ENCODE data around the gene MRPL40. TPM values are rescaled to one million over a fixed set of nuclear protein-coding genes. Genes with fewer than 3 reads are reported as not detected.

MRPL40 gene
- total and polyA plus RNA-seq, 2 donors (not counting 3 experiments of a cell fraction or from before 2014, with no cell fraction given), result 17.5 to 27.4 TPM

- Histone ChIP-seq H3K4me2 (ENCODE audit: insufficient read depth, low read length) (no peak overlapping the region), H3K4me3 (replicated peaks in 1 of 3; ENCODE audit: insufficient read depth in 1 of 3, low read depth in 1 of 3, low read length in 3 of 3) (no peak overlapping the region), H3K9ac (replicated peaks; ENCODE audit: extremely low read depth, insufficient read depth, low read length) (no peak overlapping the region), H4K20me1 (replicated peaks; ENCODE audit: control insufficient read depth, extremely low read depth, insufficient read depth, low read length) (peaks cover 2% of the 10 kb centered on the region), H3K27ac (ENCODE audit: insufficient read depth, low read depth, low read length) (no peak overlapping the region), H3K79me2 (ENCODE audit: control insufficient read depth, insufficient read depth, low read length) (peaks cover 39% of the 10 kb centered on the region), H3K36me3 (ENCODE audit: control insufficient read depth in 2 of 2, extremely low read depth in 1 of 2, insufficient read depth in 2 of 2, low read length in 2 of 2) (peaks cover 46 to 60% of the 10 kb centered on the region in 2 experiments), H3K27me3 (ENCODE audit: control insufficient read depth in 2 of 2, insufficient read depth in 2 of 2, low read length in 2 of 2) (no peaks in the 10 kb centered on the region), H3K9me1 (replicated peaks; ENCODE audit: control insufficient read depth, extremely low read depth, insufficient read depth, low read length) (no peaks in the 10 kb centered on the region), H3K4me1 (ENCODE audit: control insufficient read depth, extremely low read depth, insufficient read depth, low read length) (peaks cover 1% of the 10 kb centered on the region), H3K9me3 (replicated peaks; ENCODE audit: control insufficient read depth, insufficient read depth, low read length) (no peaks in the 10 kb centered on the region), H2AFZ (ENCODE audit: low read depth, low read length) (no peak overlapping the region)
- TF ChIP-seq MAX (IDR thresholded peaks at IDR 0.05; ENCODE audit: insufficient read depth, insufficient read length) (no peak), GATA2 (IDR thresholded peaks at IDR 0.05; ENCODE audit: insufficient read depth, insufficient read length, low read depth, low read length) (no peak), CTCF (IDR thresholded peaks at IDR 0.05; ENCODE audit: extremely low read depth in 1 of 2, insufficient read depth in 1 of 2, low read depth in 1 of 2, low read length in 2 of 2) (no peak), MYC (IDR thresholded peaks at IDR 0.05; ENCODE audit: low read depth, low read length) (no peak), EZH2 (IDR thresholded peaks at IDR 0.05; ENCODE audit: borderline replicate concordance, low read depth, low read length, severe bottlenecking) (no peak), JUN (IDR thresholded peaks at IDR 0.05; ENCODE audit: borderline replicate concordance, insufficient read depth, insufficient read length, low read depth) (no peak), FOS (IDR thresholded peaks at IDR 0.05; ENCODE audit: borderline replicate concordance, insufficient read depth, low read length) (no peak), POLR2A (IDR thresholded peaks at IDR 0.05; ENCODE audit: low read depth, low read length) (no peak), POLR2AphosphoS5 (IDR thresholded peaks at IDR 0.05; ENCODE audit: insufficient read depth, low read depth, low read length) (no peak)
- no peak for DNase-seq (ENCODE audit: low read depth, low spot score)
- CTCF ChIA-PET, result interaction anchor here (4.9 kb wide), 1 partner anchor 157 kb away, joined by 38 read pairs; no protein-coding TSS in a partner anchor
- dilution Hi-C loops (cut with MboI; ENCODE audit: extremely low pct_ligation_motif_present, low sequenced_read_pairs), result no loop called here
- BruUV-seq (replicated peaks), result no TSS peak
- FAIRE-seq, result no peak
- intact Hi-C loops (cut with micrococcal nuclease), result loop anchor here (10.0 kb wide), 1 partner anchor 243 kb away; the partner anchor contains the start of gene SEPTIN5
- POLR2A ChIA-PET, result no interaction called here
These were observed 39.9 kb downstream of the MRPL40 start for GRCh38 chr22:19472233-19472632.

Data from endothelial cell of umbilical vein (primary cell).